ENCODE data around the gene SPSB3. TPM values are rescaled to one million over a fixed set of nuclear protein-coding genes. Genes with fewer than 3 reads are reported as not detected.

SPSB3 gene
- total RNA-seq, result 20.3 and 27.2 TPM in 2 replicates

DNA sequence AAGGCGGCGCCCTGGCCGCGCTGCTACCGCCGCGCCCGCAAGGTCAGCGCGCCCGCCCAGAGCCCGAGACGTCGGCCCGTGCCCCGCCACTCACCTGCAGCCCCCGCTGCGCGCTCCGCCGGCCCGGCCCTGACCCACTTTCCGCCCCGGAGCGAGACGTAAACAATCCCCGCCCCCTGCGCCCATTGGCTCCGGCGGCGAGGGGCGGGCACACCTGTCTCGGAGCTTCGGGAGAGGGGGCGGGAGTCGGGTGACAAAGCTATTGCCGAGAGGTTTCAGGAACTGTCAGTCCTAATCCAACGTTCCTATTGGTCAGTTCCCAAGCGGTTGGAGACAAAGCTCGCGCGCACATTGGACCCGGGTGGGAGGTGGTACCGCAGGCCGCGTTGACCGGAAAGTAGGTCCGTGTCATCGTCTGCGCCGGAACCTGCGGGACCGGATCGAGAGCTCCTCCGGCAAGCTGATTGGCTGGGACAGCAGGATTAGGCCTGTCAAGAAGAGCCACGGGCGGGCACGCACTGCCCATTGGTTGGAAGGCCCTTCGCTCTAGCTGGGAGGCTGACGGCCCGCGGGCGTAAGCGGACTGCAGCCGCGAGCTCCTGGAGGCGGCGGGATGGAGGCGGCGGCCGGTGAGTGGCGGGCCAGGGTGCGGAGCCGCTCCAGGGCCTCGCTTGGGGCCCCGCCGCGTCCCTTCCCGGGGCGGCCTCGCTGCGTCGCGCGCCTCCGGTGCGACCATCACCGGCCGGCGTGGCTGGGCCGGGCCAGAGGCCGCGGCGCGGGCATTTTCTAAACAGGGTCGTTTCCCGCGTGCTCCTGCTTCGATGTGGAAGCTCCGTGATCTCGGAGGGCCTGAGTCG is at the start of gene SPSB3, which contains the start of gene NUBP2:
TSS of gene SPSB3 (minus strand) at position 164 of the 857 bp plus-strand sequence. CDS start 1,088 bp downstream, outside the sequence.
TSS of gene NUBP2 (plus strand) at position 553 of the 857 bp plus-strand sequence. CDS start at position 614, 61 bp downstream.

DNA sequence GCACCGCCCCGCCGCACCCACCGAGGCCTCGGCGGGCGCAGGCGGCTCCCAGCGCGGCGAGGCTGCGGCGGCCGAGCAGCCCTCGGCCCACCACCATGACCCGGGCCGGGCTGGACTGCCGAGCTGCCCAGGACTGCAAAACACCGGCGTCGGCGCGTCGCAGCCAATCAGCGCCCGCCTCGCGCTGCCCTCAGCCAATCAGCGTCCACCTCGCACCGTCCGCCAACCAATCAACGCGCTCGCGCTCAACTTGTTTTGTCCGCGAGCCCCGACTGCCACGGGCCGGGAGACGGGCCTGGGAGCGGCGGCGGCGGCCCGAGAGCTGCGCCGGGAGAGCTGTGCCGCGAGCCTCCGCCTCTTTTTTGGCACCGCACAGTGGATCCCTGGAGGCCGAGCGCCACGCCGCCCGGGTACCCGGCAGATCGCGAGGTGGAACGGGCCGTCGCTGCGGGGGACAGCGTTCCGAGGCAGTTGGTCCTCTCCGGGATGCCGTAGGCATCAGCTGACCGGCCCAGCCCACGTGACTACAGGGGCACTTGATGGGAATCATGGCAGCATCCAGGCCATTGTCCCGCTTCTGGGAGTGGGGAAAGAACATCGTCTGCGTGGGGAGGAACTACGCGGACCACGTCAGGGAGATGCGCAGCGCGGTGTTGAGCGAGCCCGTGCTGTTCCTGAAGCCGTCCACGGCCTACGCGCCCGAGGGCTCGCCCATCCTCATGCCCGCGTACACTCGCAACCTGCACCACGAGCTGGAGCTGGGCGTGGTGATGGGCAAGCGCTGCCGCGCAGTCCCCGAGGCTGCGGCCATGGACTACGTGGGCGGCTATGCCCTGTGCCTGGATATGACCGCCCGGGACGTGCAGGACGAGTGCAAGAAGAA is 44.6 kb upstream of the SPSB3 start, which contains the start of the genes FAHD1 and HAGH:
TSS of gene FAHD1 (plus strand) at position 516 of the 883 bp plus-strand sequence. CDS start at position 549, 33 bp downstream.
TSS of gene HAGH (minus strand) at position 135 of the 883 bp plus-strand sequence. CDS start at position 97, 38 bp downstream.

DNA sequence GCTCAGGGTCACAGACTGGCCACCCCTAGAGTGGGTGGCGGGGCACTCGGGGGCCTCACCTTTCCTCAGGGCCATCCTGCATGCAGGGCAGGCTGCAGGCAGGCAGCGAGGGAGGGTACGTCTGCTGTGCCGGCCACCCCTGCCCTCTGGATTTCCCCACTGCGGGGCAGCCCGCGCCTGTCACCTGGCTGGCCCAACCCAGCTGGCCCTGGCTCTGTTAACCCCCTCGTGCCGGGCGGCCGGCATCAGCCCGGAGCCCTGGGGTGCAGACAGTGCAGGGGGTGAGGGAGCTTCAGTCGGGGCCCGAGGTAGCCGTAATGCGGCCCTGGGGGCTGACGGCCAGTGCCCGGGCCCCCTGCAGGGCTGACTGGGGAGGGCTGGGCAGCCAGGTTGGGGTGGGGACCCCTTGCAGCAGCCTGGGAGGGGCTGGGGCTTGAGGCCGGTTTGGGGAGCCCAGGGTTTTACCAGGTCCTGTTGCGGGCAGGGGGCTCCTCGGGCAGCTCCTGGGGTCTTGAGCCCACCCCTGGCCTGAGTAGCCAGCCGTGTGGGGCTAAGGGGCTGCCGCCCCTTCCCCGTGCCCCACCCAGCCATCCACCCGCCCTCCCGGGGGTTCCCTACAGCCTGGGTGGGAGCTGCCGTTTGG is 11.3 kb upstream of the SPSB3 start, which contains the start of gene IGFALS:
TSS of gene IGFALS (minus strand) at position 128 of the 643 bp plus-strand sequence. CDS start at position 75, 53 bp downstream.

DNA sequence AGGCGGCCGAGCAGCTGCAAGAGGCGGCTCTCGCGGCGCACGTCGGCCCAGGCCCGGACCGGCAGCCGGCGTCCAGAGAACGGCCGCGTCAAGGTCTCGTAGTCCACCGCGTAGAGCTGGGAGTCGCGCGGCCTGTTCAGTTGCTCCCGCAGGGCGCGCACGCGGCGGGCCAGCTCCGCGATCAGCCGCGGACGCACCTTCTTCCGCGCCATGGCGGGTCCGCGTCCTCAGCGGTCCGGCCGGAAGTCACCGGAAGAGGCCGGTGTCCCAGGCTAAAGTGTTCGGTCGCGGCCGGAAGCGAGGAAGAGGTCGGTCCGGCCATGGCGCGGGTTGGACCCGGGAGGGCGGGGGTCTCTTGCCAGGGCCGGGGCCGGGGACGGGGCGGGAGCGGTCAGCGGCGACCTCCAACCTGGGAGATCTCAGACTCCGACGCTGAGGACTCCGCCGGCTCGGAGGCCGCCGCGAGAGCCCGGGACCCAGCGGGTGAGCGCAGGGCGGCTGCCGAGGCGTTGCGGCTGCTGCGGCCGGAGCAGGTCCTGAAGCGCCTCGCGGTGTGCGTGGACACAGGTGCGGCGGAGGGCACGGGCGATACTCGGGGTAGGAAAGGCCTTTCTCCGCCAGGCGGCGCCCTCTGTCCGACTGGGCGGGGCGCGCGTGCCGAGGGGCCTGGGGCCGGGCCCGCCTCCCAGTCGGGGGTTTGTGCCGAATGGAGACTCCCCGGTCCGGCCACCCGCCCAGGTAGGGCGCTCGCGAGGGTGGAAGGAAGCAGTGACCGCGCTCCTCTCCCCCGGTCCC is 9.3 kb downstream of the SPSB3 start, which contains the start of gene MRPS34:
TSS of gene MRPS34 (minus strand) at position 227 of the 795 bp plus-strand sequence. CDS start at position 212, 15 bp downstream.

DNA sequence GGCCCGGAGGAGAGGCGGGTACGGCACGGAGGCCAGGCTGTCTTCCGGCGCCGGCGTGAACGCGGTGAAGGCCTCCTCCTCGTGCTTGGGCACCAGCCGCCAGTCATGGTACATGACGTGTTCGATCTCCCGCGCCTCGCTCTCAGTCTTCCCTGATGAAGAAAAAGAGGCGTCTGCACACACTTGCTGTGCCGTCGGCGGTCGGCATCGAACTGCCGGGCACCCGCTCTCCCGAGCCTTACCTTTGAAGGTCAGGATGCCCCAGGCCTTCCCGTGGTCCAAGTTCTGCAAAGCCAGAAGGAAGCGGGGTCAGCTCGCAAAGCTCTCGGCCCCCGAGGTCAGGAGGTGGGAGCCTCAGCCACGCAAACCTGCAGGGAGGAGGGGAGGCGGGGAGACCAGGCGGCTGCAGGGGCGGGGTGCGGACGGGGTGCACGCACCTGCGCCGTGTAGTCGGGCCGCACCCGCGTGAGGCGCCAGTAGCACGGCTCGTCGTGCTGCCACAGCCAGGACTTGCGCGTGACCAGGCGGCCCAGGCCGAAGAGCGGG is 9.9 kb downstream of the SPSB3 start, which contains the start of gene EME2:
TSS of gene EME2 (plus strand) at position 449 of the 546 bp plus-strand sequence. CDS start 418 bp downstream, outside the sequence.

DNA sequence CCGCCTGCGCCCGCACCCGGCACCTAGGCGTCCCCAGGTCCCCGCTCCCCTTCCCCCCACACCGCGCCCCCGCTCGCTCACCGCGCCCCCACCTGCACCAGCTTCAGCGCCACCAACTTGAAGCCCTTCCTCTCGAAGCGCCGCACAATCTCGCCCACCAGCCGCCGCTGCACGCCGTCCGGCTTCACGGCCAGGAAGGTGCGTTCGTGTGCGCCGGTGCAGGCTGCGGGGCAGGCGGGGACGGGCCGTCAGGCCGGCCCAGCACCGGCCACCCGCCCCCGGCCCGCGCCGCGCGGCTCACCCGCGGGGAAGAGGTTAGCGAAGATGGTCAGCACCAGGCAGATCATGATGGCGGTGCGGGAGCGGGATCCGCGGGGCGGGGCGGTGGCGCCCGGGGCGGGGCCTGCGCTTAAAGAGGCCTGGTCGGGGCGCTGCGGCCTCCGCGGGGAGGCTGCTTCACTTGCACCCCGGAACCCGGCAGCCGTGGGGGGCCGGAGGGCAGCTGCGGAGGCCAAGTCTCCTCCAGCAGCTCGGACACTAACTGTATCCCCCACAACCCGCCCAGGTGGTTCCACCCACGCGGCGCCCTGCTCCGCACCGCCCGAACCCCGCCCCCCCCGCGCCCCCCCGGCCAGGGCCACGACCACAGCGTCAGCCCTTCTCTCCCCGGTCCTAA is 11.0 kb downstream of the SPSB3 start, which contains the start of gene NME3:
TSS of gene NME3 (minus strand) at position 356 of the 676 bp plus-strand sequence. CDS start at position 347, 9 bp downstream.

Small RNA genes within 50 kb of the gene (small RNA-seq; reads per million reads assigned to genes)
- 0.11 reads per million for gene MIR3177

Other genes starting within 250 kb of the SPSB3 start
- 14.9 and 15.8 TPM in 2 replicates for gene TMEM204, start 248.9 kb downstream of the SPSB3 start, total RNA-seq
- gene IFT140, start 170.5 kb downstream of the SPSB3 start, total RNA-seq, result 21.3 and 25.2 TPM in 2 replicates
- 9.6 and 13.5 TPM in 2 replicates for gene CRAMP1, start 170.2 kb downstream of the SPSB3 start, total RNA-seq
- 52.2 and 57.7 TPM in 2 replicates for gene JPT2, start 104.3 kb downstream of the SPSB3 start, total RNA-seq
- gene MAPK8IP3, start 76.4 kb downstream of the SPSB3 start, total RNA-seq, result 40.4 and 57.9 TPM in 2 replicates
- 29.9 and 37.5 TPM in 2 replicates for gene NME3, start 11.0 kb downstream of the SPSB3 start, total RNA-seq
- gene EME2, start 9.8 kb downstream of the SPSB3 start, total RNA-seq, result 11.7 and 18.4 TPM in 2 replicates
- 68.0 and 88.2 TPM in 2 replicates for gene MRPS34, start 9.4 kb downstream of the SPSB3 start, total RNA-seq
- gene NUBP2, start 389 bp upstream of the SPSB3 start, total RNA-seq, result 69.8 and 79.4 TPM in 2 replicates
- under 0.01 TPM in 1 of 2 replicates, not detected in the other for gene IGFALS, start 11.1 kb upstream of the SPSB3 start, total RNA-seq
- 14.7 and 24.3 TPM in 2 replicates for gene HAGH, start 44.3 kb upstream of the SPSB3 start, total RNA-seq
- 52.6 and 61.7 TPM in 2 replicates for gene FAHD1, start 44.6 kb upstream of the SPSB3 start, total RNA-seq
- gene MEIOB, start 89.6 kb upstream of the SPSB3 start, total RNA-seq, result not detected in 2 replicates
- gene HS3ST6, start 135.8 kb upstream of the SPSB3 start, total RNA-seq, result not detected in 2 replicates
- gene MSRB1, start 160.6 kb upstream of the SPSB3 start, total RNA-seq, result 12.7 and 15.4 TPM in 2 replicates
- not detected in 2 replicates for gene RPL3L, start 172.1 kb upstream of the SPSB3 start, total RNA-seq
- gene NDUFB10, start 177.0 kb upstream of the SPSB3 start, total RNA-seq, result 133 and 161 TPM in 2 replicates
- gene RPS2, start 182.3 kb upstream of the SPSB3 start, total RNA-seq, result 1,799 and 3,882 TPM in 2 replicates
- gene RNF151, start 184.3 kb upstream of the SPSB3 start, total RNA-seq, result not detected in 2 replicates
- 49.2 and 51.6 TPM in 2 replicates for gene TBL3, start 189.5 kb upstream of the SPSB3 start, total RNA-seq
- gene NOXO1, start 198.9 kb upstream of the SPSB3 start, total RNA-seq, result 0.39 TPM in 1 of 2 replicates, not detected in the other
- 9.9 and 13.1 TPM in 2 replicates for gene GFER, start 201.6 kb upstream of the SPSB3 start, total RNA-seq
- 0.73 and 1.4 TPM in 2 replicates for gene SYNGR3, start 207.4 kb upstream of the SPSB3 start, total RNA-seq
- gene ZNF598, start 227.2 kb upstream of the SPSB3 start, total RNA-seq, result 26.8 and 35.0 TPM in 2 replicates
- gene NPW, start 237.2 kb upstream of the SPSB3 start, total RNA-seq, result 1.5 TPM in 1 of 2 replicates, not detected in the other
- gene NHERF2, start 244.3 kb upstream of the SPSB3 start, total RNA-seq, result 4.8 and 5.1 TPM in 2 replicates

All from subcutaneous preadipocyte (primary cell).